Mucosa of rectum (tissue), 2 donors: ENCODE measurements around the gene EXOC6B.

Experiments used
- H3K27ac ChIP-seq, 2 donors: one replicate each; pipeline ENCODE4 v1.7.0; 2013; ENCODE audit warnings: inconsistent platforms in 2 of 2, low read depth in 2 of 2, low read length in 2 of 2
- H3K27me3 ChIP-seq, 2 donors: one replicate each; pipeline ENCODE4 v1.7.0; 2013; ENCODE audit warnings: low read length in 2 of 2; ENCODE audit not compliant: control insufficient read depth in 2 of 2, insufficient read depth in 2 of 2
- H3K36me3 ChIP-seq, 2 donors: one replicate each; pipeline ENCODE4 v1.7.0; 2013; ENCODE audit warnings: low read length in 2 of 2; ENCODE audit not compliant: control insufficient read depth in 2 of 2, insufficient read depth in 2 of 2
- H3K4me1 ChIP-seq, 2 donors: one replicate each; pipeline ENCODE4 v1.7.0; 2013; ENCODE audit warnings: low read length in 2 of 2, mild to moderate bottlenecking in 1 of 2; ENCODE audit not compliant: control insufficient read depth in 2 of 2, insufficient read depth in 2 of 2
- H3K4me3 ChIP-seq, 2 donors: one replicate each; pipeline ENCODE4 v1.7.0; 2013; ENCODE audit warnings: low read length in 2 of 2
- H3K9ac ChIP-seq, 2 donors: one replicate each; pipeline ENCODE4 v1.7.0; 2013; ENCODE audit warnings: low read length in 2 of 2, low read depth in 1 of 2, mild to moderate bottlenecking in 1 of 2
- H3K9me3 ChIP-seq, 2 donors: one replicate each; pipeline ENCODE4 v1.7.0; 2013; ENCODE audit warnings: low read length in 2 of 2; ENCODE audit not compliant: control insufficient read depth in 2 of 2
- donor health status: healthy.
- donor health status: Normal muscosa, but diverticular disease.

EXOC6B gene

DNA sequence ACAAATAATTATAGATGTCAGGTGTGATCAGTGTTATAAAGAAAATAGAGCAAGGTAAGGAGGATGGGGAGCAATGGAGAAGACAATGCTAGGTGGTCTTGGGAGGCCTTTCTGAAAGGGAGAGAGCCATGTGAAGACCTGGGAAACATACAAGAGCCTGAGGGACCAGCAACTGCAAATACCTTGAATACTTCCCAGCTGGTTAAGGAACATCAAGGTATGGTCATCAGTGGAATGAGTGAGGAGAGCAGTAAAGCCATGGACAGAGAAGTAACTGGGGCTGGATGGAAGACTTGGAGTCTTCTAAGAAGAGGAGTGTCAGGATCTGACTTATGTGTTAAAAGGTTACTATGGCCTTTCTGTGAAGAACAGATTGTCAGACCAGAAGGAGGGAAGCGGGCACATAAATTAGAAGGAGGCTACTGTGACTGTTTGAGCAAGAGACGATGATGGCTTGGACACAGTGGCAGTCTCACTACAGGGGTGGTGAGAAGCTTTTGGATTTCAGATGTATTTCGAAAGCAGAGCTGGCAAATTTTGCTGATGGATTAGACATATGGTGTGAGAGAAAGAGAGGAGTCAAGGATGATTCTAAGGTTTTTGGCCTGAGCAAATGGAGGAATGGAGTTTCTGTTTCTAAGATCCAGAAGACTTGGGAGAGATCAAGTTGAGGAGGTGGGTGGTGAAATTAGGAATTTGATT lies 22.8 kb upstream of the EXOC6B start:
- no peak overlapping the region for H3K9ac ChIP-seq

DNA sequence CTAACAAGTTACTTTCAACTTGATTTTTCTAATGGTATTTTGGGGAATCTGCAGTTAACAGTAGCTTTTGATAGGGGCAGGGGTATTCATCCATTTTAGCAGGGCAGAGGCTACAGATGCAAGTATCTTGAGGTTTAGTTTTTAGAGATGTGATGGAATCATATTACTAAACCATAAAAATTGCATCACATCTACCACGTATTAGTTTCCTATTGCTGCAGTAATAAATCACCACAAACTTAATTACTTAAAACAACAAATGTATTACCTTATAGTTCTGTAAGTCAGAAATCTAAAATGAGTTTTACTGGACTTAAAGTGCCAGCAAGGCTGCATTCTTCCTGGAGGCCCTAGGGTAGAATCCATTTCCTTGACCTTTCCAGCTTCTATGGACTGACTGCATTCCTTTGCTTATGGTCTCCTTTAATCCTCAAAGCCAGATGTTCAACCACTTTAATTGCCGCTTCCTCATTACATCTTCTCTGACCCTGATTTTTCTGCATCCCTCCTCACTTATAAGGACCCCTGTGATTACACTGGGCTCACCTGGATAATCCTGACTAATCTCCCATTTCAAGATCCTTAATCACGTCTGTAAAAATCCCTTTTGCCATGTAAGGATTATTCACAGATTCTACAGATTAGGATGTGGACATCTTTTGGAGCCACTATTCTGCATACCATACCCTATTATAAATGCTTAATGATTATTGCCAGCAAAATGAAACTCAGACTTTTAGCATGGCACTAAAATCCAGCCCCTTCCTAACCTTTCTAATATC lies 21.9 kb upstream of the EXOC6B start:
- Histone ChIP-seq H3K9me3 (no peaks in the 10 kb centered on the region), H3K9ac (no peak overlapping the region), H3K27ac (no peak overlapping the region), H3K4me1 (no peaks in the 10 kb centered on the region), H3K36me3 (no peaks in the 10 kb centered on the region), H3K4me3 (no peak overlapping the region), H3K27me3 (no peaks in the 10 kb centered on the region)

More for the DNA sequence above, 22.8 kb upstream of the EXOC6B start:
- Histone ChIP-seq H3K36me3 (no peaks in the 10 kb centered on the region), H3K27ac (no peak overlapping the region), H3K4me1 (no peaks in the 10 kb centered on the region), H3K9me3 (no peaks in the 10 kb centered on the region), H3K4me3 (no peak overlapping the region), H3K27me3 (no peaks in the 10 kb centered on the region)

DNA sequence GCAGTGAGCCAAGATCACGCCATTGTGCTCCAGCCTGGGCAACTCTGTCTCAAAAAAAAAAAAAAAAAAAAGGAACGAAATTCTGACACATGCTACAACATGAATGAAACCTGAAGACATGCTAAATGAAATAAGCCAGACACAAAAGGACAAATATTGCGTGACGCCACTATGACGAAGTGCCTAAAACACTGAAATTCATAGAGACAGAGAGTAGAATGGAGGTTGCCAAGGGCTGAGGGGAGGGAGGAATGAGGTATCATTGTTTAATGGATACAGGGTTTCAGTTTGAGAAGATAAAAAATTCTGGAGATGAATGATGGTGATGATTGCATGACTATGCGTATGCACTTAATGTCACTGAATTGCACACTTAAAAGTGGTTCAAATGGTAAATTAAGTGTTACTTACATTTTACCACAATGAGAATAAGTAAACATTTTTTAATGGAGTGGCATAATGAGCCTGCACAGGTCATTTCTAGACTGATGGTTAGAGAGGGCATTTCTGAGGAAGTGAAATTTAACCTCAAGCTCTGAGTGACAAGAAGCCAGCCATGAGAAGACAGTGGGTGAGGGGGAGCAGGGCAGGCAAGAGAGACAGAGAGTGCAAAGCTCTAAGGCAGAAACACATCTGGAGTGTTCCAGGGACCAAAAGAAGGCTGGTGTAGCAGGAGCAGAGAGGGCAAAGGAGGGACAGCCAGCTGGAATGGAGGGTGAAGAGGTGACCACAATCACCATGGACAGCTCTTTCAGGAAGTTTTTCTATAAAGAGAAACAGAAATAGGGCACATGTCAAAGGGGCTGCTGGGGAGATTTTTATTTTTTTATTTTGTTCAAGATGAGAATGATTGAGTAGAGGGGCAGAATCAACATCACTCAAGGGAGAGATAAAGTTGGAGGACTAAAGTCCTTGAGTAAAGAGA lies 20.6 kb upstream of the EXOC6B start:
- Histone ChIP-seq H3K9ac (no peak overlapping the region), H3K4me1 (no peaks in the 10 kb centered on the region), H3K27me3 (no peaks in the 10 kb centered on the region), H3K36me3 (no peaks in the 10 kb centered on the region), H3K9me3 (no peaks in the 10 kb centered on the region), H3K27ac (no peak overlapping the region), H3K4me3 (no peak overlapping the region)

DNA sequence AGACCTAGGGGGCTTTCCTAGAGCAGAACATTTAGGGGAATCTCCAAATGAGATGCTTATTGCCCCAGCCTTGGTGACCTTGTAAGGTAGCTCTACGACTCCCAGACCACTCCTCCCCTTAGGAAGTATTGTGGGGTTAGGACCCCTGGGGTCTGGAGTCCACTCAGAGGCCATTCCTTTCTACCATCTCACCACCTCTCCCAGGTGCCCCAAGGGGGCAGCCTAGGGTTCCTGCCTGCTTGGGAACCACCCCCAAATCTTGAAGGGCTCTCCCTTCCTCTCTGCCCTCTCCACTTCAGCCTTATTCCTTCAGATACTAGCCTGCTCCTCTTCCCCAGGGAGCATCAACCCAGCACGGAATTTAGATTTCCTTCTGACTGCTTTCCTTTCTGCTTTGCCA lies 17.5 kb upstream of the EXOC6B start:
- H3K36me3 ChIP-seq, result no peaks in the 10 kb centered on the region
- no peaks in the 10 kb centered on the region for H3K4me1 ChIP-seq
- H3K9ac ChIP-seq, result no peak overlapping the region
- no peak overlapping the region for H3K27ac ChIP-seq
- H3K4me3 ChIP-seq, result no peak overlapping the region
- H3K27me3 ChIP-seq, result no peaks in the 10 kb centered on the region
- H3K9me3 ChIP-seq, result no peaks in the 10 kb centered on the region

DNA sequence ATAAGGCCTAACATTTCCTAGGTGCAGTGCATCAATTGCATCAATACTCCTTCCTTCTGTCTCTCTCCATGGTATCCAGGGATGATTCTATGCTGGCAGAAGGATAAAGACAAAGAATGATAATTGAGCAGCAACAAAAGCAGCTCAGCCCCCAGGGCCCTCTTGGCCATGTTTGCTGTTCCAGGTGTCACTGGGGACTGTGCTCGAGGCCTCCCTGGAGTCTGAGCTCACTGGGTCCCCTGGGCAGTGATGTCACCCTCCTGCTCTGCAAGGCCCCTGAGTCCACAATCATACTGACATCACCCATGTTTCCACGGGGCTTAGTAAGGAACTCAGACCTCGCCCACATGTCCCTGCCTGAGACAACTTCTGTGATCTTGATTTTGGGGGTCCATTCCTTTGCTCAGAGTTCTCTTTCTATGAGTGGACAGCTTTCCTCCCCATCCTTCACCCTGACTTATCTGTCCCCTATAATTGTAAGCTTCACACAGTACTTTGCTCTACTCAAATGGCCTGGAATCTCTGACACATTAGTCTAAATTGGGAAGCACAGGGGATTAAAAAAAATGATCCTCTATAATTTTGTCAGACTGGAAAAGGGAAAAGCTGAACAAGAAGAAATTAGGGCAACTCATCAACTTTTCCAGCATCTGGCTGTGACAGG lies 15.8 kb upstream of the EXOC6B start:
- Histone ChIP-seq H3K4me3 (no peak overlapping the region), H3K27me3 (no peaks in the 10 kb centered on the region), H3K9me3 (no peaks in the 10 kb centered on the region), H3K36me3 (no peaks in the 10 kb centered on the region), H3K4me1 (no peaks in the 10 kb centered on the region), H3K27ac (no peak overlapping the region), H3K9ac (no peak overlapping the region)

DNA sequence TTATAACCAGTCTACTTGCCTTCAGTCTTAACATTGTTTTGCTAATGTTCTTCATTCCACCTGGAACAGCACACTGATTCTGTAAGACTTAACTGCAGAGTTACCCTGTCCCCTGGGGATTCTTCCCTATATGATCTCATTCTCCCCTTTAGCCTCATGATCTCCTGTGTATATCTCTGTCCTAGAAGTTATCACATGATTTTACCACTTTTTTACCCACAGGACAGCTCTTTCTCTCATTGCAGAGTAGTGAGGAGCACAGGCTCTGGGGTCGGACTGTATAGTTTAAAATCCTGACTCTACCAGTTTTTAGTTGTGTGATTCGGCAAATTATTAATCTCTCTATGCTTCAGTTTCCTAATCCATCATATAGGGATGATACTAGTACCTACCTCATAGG lies 14.2 kb upstream of the EXOC6B start:
- Histone ChIP-seq H3K27ac (no peak overlapping the region), H3K9me3 (no peaks in the 10 kb centered on the region), H3K4me1 (no peaks in the 10 kb centered on the region), H3K27me3 (no peaks in the 10 kb centered on the region), H3K9ac (no peak overlapping the region), H3K36me3 (no peaks in the 10 kb centered on the region), H3K4me3 (no peak overlapping the region)

DNA sequence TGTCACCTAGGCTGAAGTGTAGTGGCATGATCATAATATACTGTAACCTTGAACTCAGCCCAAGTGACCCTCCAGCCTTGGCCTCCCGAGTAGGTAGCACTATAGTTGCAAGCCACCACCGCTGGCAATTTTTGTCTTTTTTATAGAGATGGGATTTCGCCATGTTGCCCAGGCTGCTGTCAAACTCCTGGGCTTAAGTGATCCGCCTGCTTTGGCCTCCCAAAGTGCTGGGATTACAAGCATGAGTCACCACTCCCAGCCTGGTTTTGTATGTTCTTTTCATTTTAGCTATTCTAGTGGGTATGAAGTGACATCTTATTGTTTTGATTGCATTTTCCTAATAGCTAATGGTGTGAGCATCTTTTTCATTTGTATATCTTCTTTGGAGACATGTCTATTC lies 11.3 kb upstream of the EXOC6B start:
- Histone ChIP-seq H3K36me3 (no peaks in the 10 kb centered on the region), H3K27ac (no peak overlapping the region), H3K27me3 (no peaks in the 10 kb centered on the region), H3K9me3 (no peaks in the 10 kb centered on the region), H3K9ac (no peak overlapping the region), H3K4me3 (no peak overlapping the region), H3K4me1 (no peaks in the 10 kb centered on the region)

DNA sequence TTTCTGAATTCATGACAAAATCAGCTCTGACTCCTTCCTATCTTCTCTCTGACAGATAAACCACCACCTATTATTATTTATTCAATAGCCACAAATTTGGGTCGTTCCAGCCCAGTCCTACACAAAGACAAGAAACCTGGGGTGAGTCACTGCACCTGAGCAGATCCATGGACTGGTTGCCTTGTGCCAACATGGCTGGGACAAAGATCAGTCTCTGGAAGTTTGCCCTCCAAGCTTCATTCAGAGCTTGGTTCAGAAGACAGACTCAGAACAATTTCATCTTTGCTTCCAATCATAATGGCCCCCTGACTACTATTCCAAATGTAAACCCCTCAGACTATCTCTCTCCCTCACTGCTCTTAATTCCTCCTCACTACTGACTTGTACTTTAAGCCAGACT lies 9.6 kb upstream of the EXOC6B start:
- no peaks in the 10 kb centered on the region for H3K9me3 ChIP-seq
- H3K9ac ChIP-seq, result no peak overlapping the region
- H3K27ac ChIP-seq, result no peak overlapping the region

DNA sequence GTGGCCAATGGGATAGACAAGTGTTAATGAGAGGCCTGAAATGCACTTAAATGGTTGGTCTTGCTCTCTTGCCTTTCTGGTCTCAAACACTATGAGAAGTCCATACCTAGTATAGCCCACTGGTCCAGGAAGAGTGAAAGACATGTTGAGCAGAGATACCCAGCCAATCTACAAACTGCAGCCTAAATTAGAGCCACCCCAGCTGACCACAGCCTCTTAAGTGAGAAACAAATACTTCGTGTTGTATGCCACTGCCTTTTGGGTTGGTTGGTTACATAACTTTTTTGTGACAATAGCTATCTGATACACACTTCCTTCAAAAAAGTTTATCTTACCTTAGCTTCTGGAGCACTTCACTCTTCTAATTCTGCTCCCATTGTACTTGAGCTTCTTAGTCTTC lies 8.8 kb upstream of the EXOC6B start:
- Histone ChIP-seq H3K27me3 (no peaks in the 10 kb centered on the region), H3K36me3 (no peaks in the 10 kb centered on the region), H3K9me3 (no peaks in the 10 kb centered on the region), H3K27ac (no peak overlapping the region), H3K9ac (no peak overlapping the region), H3K4me1 (no peaks in the 10 kb centered on the region), H3K4me3 (no peak overlapping the region)

More for the DNA sequence above, 9.6 kb upstream of the EXOC6B start:
- Histone ChIP-seq H3K4me3 (no peak overlapping the region), H3K4me1 (no peaks in the 10 kb centered on the region), H3K27me3 (no peaks in the 10 kb centered on the region), H3K36me3 (no peaks in the 10 kb centered on the region)
